ENCODE measurements around the gene EP400.

The EP400 gene

DNA sequence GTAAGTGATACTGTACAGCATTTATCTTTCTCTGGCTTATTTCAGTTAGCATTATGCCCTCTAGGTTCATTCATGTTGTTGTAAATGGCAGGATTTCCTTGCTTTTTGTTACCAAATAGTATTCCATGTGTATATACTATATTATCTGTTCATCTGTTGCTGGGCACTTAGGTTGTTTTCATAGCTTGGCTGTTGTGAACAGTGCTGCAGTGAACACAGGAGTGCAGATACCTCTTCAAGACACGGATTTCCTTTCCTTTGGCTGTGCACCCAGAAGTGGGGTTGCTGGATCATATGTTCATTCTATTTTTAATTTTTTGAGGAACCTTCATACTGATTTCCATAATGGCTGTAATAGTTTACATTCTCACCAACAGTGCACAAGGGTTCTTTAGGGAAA, 21.5 kb downstream of the EP400 start:
- no peak for TF ChIP-seq CTCF (IDR thresholded peaks at IDR 0.05; ENCODE audit: low read depth, low read length)
- H3K4me3 ChIP-seq (replicated peaks in 1 of 2; ENCODE audit: low read depth in 2 of 2, low read length in 2 of 2): no peak overlapping the region
- no peak for DNase-seq (ENCODE audit: low read depth in 2 of 2)

DNA sequence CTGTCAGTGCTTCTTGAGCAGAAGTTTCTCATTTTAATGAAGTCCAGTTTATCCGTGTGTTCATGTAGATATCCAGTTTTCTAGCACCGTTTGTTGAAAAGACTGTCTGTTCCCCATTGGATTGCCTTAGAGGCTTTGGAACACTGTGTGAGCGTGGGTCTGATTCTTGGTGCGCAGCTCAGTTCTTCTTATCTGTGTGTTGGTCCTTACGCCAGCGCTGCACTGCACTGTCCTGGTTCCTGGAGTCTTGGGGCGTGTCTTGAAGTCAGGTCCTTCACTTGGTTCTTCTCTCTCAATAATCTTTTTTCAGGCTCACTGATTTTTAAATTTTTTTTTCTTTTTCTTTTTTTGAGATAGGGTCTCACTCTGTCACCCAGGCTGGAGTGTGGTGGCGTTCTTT, 25.5 kb downstream of the EP400 start:
- no peak overlapping the region for H3K4me3 ChIP-seq (replicated peaks in 1 of 2; ENCODE audit: low read depth in 2 of 2, low read length in 2 of 2)
- TF ChIP-seq CTCF (IDR thresholded peaks at IDR 0.05; ENCODE audit: low read depth, low read length): no peak
- no peak for DNase-seq (ENCODE audit: low read depth in 2 of 2)

DNA sequence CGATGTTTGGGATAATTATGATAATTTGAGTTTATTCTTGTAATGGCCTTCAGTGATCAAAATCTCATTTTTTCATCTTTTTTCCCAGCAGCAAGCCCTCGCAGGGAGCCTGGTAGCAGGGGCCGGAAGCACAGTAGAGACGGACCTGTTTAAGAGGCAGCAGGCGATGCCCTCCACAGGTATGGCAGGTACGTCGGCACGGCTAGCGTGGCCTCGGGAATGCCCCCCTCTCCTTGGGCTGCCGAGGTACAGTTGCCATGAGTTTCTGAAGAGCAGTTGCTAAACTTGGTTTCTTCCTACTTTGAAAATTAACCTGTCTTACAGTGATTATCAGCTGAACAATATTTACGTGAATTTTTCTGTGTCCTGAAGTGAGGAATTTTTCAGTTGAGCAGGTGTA, 29.9 kb downstream of the EP400 start:
- no peak for DNase-seq (ENCODE audit: low read depth in 2 of 2)
- no peak overlapping the region for H3K4me3 ChIP-seq (replicated peaks in 1 of 2; ENCODE audit: low read depth in 2 of 2, low read length in 2 of 2)
- no peak for TF ChIP-seq CTCF (IDR thresholded peaks at IDR 0.05; ENCODE audit: low read depth, low read length)

DNA sequence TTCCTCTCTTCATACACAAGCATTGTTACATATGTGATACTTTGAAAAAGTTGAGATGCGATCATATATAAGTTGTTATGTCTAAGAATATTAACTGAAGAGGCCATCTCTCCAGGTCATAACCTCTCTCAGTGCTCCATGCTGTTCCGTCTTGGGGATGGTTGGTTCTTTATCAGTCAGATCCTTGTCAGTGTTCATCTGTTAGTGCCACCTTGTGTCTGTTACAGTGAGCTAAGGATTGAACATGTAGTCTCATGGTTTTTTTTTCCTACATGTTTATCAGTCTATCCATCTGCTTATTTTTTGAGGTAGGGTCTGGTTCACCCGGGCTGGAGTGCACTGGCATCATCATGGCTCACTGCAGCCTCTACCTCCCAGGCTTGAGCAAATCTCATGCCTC, 30.5 kb downstream of the EP400 start:
- TF ChIP-seq CTCF (IDR thresholded peaks at IDR 0.05; ENCODE audit: low read depth, low read length): no peak
- peak in 1 of 2 donors; percentile 28 for DNase-seq (ENCODE audit: low read depth in 2 of 2)

DNA sequence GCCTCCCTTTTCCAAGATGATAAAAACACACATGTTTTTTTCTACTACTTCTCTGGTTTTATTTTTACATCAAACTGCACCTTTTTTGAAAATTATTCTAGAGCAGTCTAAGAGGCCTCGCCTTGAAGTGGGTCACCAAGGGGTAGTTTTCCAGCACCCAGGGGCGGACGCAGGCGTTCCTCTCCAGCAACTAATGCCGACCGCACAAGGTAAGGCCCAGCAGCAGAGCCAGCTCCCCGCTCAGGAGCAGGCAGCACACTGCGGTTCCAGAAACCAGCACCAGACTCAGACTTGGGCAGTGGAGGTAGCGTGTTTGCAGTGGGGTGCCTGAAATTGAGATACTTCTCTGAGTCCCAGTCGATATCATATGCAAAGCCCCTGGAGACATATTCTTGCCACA, 31.6 kb downstream of the EP400 start:
- no peak for TF ChIP-seq CTCF (IDR thresholded peaks at IDR 0.05; ENCODE audit: low read depth, low read length)
- H3K4me3 ChIP-seq (replicated peaks in 1 of 2; ENCODE audit: low read depth in 2 of 2, low read length in 2 of 2): no peak overlapping the region
- no peak for DNase-seq (ENCODE audit: low read depth in 2 of 2)

More for the DNA sequence above, 30.5 kb downstream of the EP400 start:
- H3K4me3 ChIP-seq (replicated peaks in 1 of 2; ENCODE audit: low read depth in 2 of 2, low read length in 2 of 2): no peak overlapping the region

DNA sequence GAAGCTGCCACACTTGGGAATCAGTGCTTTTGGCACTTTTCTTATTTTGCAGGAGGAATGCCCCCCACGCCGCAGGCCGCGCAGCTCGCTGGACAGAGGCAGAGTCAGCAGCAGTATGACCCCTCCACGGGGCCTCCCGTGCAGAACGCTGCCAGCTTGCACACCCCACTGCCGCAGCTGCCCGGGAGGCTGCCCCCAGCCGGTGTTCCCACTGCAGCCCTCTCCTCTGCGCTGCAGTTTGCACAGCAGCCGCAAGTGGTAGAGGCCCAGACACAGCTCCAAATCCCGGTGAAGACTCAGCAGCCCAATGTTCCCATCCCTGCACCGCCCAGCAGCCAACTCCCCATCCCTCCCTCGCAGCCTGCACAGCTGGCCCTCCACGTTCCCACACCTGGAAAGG, 32.3 kb downstream of the EP400 start:
- no peak for DNase-seq (ENCODE audit: low read depth in 2 of 2)
- H3K4me3 ChIP-seq (replicated peaks in 1 of 2; ENCODE audit: low read depth in 2 of 2, low read length in 2 of 2): no peak overlapping the region

More for the DNA sequence above, 32.3 kb downstream of the EP400 start:
- TF ChIP-seq CTCF (IDR thresholded peaks at IDR 0.05; ENCODE audit: low read depth, low read length): no peak
